ENCODE data around the gene PHYKPL.
A peak's percentile ranks its signal among the peaks of the same experiment; 100 is the strongest.

The PHYKPL gene

GRCh38 chr5:178207183-178207916 lies 25.3 kb downstream of the PHYKPL start:
- in situ Hi-C loops (cut with HindIII; ENCODE audit: low sequenced_read_pairs): no loop called here
- H3K4me3 ChIP-seq (ENCODE audit: low read depth, low read length): no peak overlapping the region
- no peak for TF ChIP-seq CTCF (IDR thresholded peaks at IDR 0.05; ENCODE audit: low read depth, low read length, missing control alignments)
- peak; percentile 72 for DNase-seq (ENCODE audit: low read depth)

DNA sequence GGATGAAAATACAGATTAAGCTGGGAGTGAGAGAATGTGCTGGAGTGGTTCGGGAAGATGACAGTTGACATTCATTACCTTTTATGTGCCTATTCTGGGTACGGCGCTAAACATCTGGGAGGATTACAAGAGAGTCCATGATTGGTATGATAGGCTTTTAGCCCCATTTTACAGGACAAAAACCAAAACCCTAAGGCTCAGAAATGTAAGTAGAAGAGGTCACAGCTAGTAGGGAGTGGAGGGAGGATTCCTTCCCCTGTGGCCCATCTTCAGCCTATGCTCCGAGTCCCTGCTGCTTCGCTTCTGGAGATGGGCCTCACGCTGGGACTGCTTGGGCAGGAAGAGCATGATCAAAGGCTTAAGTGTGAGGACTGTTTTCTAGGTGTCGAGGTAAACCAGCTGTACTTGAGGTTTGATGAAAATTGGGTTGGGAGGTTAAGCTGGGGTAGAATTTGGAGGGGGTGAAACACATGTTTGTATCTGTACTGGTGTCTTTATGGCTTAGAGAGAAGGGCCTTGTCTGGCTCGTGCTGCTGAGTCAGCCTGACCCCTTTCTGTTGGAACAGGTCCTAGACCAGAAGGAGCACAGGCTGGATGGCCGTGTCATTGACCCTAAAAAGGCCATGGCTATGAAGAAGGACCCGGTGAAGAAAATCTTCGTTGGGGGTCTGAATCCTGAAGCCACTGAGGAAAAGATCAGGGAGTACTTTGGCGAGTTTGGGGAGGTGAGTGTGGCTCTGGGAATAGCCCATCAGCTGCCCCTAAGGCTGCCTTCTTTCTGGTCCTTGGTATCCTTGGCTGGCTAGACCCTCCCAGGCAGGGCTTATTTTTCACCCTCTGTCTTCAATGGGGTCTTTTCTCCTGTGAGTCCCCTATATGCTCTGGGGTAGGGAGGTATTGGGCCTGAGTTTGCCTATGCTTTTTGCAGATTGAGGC lies 26.2 kb downstream of the PHYKPL start:
- in situ Hi-C loops (cut with HindIII; ENCODE audit: low sequenced_read_pairs): no loop called here
- no peak for DNase-seq (ENCODE audit: low read depth)
- H3K4me3 ChIP-seq (ENCODE audit: low read depth, low read length): peak overlapping the region; percentile 70
- no peak for TF ChIP-seq CTCF (IDR thresholded peaks at IDR 0.05; ENCODE audit: low read depth, low read length, missing control alignments)

- TF ChIP-seq CTCF (IDR thresholded peaks at IDR 0.05; ENCODE audit: low read depth, low read length, missing control alignments): no peak
- in situ Hi-C loops (cut with HindIII; ENCODE audit: low sequenced_read_pairs): no loop called here
- no peak for DNase-seq (ENCODE audit: low read depth)
- peak overlapping the region; percentile 70 for H3K4me3 ChIP-seq (ENCODE audit: low read depth, low read length)
Observed at GRCh38 chr5:178205749-178206047, 26.9 kb downstream of the PHYKPL start.

- no peak for DNase-seq (ENCODE audit: low read depth)
- peak overlapping the region; percentile 70 for H3K4me3 ChIP-seq (ENCODE audit: low read depth, low read length)
- no peak for TF ChIP-seq CTCF (IDR thresholded peaks at IDR 0.05; ENCODE audit: low read depth, low read length, missing control alignments)
- in situ Hi-C loops (cut with HindIII; ENCODE audit: low sequenced_read_pairs): no loop called here
Observed at GRCh38 chr5:178204935-178205748, 27.5 kb downstream of the PHYKPL start.

GRCh38 chr5:178204182-178204934 lies 28.2 kb downstream of the PHYKPL start, which contains the start of gene HNRNPAB:
Gene HNRNPAB, plus strand, starts transcription at chr5:178204533. Its CDS starts 305 bp downstream, at chr5:178204838.
- no peak for TF ChIP-seq CTCF (IDR thresholded peaks at IDR 0.05; ENCODE audit: low read depth, low read length, missing control alignments)
- H3K4me3 ChIP-seq (ENCODE audit: low read depth, low read length): peak within 1 kb of the TSS; percentile 70
- DNase-seq (ENCODE audit: low read depth): peak; percentile 93
- in situ Hi-C loops (cut with HindIII; ENCODE audit: low sequenced_read_pairs): no loop called here

Measured in astrocyte of the cerebellum (primary cell).